Activated CD8-positive, alpha-beta memory T cell treated with anti-CD3 and anti-CD28 coated beads for 4 hours (primary cell): ENCODE data around the gene SDF4.

ENCODE experiments used
- DNase-seq, 2 donors: peaks; one replicate each; pipeline ENCODE4 v3.0.0-alpha.2; 2020; ENCODE audit warnings: low read depth in 2 of 2

The SDF4 gene

DNA sequence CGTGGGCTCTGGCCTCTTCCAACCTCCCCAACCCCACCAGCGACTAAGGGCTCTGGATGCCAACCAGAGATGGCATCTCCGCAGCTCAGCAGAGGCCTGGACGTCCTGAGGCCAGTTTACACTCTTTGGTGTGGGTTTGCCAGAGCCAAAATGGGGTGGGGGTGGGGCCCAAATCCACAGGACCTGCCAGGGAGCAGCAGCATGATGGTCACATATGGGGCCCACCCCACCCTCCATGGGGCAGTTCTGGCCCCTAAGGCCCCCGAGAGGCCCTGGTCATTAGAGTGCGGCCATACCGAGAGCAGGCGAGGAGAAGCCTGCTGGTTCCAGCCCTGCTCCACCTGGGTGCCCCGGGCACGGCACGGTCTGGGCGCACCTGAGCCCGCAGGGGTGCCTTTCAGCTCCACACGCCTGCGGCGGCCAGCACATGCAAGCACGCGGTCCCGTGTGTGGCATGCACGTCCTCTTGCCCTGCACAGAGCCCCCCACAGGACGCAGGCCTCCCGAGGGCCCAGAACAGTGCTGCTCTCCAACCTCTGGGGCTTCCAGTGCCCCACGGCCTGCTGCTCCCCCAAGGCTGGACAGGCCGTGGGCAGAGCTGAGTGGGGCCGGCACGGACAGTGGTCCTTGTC is 9.9 kb upstream of the SDF4 start:
- DNase-seq, result no peak

DNA sequence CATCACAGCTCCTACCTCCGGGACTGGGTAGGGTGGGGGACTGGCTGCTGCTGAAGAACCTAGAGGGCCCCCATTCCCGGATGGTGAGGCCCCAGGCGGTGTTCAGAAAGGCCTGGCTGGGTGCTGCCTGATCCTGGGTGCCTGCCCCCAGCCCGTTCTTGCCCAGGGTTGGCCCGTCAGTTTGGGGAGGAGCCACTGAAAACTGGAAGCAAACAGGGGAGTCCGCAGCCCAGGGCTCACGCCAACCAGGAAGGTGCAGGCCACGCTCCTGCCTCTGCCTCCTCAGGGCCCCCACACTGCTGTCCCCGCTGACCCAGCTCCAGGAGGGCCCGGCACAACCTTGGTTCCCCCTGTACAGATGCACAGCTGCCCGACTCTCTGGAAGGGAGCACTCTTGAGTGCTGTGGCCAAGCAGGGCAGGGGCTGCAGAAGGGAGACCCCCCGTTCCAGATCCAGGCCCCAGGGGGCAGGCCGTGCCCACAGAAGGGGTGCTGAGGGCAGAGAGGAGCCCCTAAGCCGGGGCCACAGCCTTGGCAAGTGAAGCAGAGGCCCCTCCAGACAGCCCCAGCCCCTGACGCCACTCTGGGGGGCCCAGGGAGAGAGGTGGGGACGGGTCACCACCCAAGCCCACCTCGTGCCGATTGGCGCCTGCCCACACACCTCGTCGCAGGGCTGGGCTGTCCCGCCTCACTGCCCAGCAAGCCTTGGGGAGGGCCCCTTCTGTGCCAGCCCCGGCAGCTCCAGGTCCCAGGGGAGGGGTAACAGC is 9.2 kb upstream of the SDF4 start:
- DNase-seq, result no peak

DNA sequence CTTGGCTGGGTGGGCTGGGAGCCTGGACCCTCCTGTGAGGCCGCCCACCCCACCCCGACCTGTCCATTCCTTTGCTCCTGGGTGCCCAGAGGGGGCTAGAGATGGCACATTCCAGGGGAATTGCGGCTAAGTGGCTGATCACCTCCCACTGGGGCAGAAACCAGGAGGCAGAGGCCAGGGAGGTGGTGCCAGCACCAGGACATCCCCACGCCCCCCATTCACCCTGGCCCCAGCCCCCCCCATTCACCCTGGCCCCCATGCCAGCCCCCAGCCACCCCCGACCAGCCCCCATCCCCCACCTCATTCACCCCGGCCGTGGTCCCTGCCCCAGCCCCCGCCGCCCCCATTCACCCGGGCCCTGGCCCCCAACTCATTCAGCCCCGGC is 8.5 kb upstream of the SDF4 start:
- DNase-seq, result no peak

DNA sequence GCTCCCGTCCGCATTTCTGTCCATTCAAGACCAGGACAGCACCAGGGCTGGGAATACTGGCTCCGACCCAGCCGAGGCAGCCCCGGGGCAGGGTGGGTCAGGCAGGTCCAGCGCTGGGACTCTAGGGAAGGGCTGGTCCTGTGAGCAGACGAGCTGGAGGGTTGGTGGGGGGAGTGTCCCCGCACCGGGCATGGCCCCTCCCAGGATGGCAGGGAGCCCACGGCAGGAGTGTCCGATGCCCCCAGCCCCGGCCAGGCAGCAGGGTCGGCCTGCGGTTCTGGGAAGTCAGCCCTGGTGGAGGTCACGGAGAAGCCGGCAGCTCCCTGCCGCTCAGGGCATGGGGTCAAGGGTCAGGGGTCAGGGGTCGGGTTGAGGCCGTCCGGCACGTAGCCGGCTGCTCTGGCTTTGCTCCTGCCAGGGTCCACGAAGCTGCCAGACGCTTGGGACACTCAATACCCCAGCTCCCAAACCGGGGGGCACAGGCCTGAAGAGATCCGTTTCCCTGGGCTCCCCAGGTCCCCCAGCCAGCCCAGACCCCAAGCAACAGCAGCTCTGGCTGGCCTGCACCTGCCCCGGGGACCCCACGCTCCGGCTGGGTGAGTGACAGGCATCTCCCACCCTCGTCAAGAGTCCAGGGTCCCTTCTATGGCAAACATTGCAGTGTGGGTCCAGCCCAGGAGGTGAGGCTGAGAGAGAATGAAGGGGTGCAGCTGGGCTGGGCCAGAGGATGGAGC is 8.0 kb upstream of the SDF4 start:
- no peak for DNase-seq

DNA sequence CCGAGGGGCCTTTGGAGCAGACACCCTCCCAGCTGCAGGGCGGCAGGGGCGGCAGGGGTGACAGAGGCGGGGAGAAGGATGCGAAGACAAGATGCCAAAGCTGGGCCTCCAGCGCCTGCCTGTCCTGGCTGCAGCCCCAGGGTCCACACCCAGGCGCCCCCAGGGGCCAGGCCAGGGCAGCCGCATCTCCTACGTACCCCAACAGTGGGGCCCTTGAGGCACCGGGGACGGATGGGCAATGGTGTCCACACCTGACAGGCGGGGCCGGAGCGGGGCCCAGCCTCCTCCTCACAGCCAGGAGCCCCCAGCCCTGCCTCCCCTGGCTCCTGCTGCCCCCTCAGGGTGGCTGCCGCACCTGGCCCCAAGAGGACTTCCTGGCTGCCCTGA is 7.4 kb upstream of the SDF4 start:
- no peak for DNase-seq

DNA sequence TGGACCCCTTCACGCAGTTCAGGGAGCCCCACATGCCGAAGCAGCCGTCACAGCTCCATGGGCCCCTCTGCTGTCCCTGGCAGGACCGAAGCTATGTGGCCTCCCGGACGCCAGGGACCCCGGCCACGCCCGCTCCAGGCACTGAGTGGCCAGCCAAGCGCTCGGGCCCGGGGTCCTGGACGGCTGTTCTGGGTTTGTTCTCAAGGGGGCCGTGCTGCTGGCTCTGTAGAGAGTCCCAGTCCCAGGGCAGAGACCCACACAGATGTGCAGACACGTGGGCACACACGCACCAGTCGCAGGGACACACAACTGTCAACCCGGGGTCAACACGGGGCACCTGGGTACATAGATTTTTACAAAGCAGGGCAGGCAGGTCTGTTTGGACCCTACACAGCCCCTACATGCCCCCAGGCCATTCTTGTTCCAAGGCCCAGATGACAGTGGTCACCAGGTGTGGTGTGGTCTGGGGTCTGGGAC is 6.9 kb upstream of the SDF4 start:
- DNase-seq, result no peak

DNA sequence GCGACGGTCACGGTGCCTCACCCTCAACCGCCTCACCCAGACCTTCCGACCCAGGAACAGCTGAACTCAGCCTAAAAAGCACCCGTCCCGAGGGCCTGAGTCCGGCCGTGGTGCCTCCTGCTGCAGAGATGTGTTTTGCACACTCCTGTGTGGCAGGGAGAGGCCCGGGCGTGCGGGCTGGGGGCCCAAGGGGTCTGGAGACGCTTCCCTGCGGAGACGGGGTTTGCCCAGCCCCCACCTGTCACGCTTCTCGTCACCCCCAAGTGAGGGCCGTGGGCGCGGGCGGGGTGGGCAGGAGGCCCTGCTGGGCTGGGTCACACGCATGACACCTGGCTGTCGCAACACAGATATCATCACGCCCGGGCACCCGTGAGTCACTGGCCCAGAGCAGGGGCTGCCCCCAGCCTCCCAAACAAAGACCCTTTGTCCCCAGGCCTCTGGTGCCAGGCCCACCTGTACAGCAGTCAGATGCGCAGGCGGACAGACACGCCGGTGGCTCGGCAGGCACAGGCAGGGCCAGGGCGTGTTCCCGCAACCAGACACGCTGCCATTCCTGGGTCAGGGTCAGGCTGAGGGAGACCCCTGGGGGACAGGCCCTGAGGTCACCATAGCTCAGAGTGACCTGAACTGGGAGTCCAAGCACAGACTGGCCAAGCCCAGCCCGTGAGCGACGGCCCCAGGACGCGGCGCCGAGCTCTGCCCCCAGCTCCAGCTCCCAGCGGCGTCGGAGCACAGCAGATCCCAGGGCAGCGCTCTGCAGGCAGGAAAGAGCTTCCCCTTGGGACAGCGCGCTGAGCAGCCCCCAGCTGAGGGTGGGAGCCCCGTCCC is 6.3 kb upstream of the SDF4 start:
- no peak for DNase-seq

DNA sequence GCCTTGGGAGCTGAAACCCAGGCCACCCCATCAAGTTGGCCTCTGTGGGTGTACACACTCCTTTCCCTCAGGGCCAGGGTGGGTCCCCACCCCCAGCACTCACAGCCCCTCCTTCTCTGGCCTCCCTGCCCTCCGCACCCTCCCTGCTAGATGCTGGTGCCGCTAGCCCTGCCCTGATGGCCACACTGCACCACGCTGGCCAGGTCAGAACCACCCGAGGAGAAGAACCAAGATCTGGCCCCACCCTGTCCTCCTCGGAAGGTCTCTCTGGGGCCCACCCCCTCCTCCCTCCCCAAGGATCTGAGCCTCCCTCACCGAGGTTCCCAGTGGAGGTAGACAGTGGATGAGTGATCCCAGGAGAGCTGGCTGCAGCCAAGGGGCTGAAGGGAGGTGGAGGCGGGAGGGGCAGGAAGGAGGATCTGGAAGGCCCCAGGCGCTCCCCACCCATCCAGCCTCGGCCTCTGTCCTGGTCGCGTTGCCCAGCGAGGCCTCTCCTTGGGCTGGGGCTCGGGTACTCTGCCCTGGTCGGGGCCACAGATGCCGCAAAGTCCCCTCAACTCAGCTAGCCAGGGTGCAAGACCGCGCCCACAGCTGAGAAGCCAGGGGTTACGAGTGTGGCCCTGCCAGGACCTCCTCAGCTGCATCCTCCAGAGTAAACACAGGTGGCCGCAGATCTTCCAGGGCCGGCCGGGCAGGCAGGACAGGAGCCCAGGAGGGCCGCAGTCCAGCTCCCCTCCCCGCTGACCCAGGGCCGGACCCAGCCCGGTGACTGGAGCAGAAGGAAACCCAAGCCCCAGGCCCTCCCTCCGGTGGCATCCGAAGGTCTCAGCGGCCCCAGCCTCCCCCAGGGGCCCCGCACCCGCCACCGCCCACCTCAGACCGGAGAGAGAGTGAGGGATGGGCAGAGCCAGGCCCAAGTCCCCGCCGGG is 5.4 kb upstream of the SDF4 start:
- DNase-seq, result no peak

DNA sequence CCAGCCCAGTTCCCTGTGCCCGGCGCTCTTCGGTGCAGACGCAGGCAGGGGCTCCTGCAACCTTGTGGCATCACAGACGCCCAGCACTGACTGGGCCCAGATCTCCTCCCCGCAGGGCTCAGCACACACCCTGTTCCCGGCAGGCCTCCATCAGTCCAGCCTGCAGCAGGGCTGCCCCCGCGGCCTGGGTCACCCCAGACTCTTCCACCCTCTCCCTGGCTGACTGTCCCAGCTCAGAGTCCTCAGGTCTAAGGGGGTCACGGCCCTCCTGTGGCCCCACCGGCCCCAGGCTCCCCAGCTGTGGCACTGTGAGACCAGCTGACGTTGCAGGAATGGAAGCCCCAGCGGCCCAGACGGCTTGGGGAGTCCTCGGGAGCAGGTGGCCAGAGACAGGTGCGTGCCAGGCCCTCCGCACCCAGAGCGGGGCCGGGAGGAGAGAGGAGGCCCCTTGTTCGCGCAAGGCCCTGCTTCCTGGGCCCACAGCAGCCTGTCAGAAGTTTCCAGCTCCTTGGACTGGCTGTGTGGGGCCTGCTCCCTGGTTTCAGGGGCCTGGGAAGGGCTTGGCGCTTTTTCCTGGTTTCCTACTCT is 4.5 kb upstream of the SDF4 start:
- DNase-seq, result no peak

DNA sequence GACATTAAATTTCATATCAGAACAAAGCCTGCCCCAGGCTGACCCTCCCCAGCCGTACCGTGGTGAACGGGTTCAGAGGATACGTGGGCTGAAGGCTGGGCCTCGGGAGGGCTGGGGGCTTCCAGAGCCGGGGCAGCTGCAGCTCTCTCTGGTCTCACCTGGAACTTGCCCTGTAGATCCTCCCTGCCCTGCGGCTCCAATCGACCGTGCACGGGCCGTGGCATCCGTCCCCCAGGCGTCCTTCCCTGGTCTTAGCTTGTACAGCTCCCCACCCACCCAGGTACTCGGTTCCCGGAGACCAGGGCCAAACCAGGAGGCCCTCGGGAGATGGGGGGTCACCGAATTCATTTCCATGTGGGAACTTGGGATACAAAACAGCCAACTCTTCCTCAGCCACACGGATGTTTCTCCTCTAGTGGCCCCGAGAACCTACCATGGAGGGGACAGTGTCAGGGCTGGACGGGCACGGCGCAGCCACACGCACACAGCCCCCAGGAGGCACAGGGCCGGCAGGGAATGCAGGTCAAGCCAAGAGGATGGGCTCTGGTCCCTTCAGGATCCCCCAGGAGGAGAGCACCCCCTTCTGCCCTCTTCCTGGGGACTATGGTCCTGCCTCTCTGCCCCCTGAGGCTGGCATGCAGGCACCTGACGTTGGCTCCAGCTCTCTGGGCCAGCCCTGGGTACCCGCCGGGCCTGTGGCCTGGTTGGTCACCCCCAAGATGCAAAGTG is 3.4 kb upstream of the SDF4 start:
- no peak for DNase-seq

DNA sequence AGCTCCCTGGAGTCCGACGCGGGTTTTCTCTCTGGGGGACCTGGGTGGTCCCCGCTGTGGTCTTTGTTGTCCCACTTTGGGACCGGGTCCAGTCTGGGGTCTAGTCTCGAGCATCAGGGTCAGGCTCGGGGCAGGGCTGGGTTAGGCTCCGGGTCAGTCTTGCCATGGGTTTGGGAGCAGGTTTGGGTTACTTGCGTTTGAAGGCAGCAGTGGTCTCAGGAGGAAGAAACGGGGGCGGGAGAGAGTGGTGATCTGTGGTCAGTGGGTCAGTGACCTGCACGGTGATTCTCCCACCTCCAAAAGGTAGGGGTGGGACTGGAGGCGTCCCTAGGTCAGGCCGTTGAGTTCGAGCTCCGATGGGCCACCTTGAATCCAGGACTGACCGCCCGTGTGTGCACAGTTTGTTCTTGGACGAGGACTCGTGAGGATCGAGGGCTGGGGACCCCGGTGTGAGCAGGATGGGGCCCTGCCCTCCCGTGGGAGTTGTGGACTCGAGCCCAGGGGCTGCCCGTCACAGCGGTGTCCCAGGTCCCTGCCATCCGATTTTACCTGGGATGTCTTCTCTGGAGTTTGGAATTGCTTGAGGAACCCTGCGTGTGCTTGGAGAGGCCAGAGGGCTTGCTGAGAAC is 2.5 kb upstream of the SDF4 start:
- no peak for DNase-seq

DNA sequence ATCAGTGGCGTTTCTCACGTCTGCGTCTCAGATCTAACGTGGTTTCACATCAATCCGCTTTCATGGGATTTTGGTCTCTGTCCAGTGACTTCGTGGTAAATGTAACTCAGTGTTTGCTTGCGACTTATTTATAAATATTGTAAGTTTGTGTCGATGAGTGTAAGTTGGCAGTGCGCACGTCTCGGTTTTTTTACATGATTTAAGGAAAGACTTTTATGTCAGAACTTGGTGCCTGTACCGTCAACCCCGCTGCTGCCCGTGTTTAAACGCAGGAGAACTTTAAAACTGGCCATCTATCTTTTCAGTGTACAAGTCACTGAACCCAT is 1.7 kb upstream of the SDF4 start:
- no peak for DNase-seq

DNA sequence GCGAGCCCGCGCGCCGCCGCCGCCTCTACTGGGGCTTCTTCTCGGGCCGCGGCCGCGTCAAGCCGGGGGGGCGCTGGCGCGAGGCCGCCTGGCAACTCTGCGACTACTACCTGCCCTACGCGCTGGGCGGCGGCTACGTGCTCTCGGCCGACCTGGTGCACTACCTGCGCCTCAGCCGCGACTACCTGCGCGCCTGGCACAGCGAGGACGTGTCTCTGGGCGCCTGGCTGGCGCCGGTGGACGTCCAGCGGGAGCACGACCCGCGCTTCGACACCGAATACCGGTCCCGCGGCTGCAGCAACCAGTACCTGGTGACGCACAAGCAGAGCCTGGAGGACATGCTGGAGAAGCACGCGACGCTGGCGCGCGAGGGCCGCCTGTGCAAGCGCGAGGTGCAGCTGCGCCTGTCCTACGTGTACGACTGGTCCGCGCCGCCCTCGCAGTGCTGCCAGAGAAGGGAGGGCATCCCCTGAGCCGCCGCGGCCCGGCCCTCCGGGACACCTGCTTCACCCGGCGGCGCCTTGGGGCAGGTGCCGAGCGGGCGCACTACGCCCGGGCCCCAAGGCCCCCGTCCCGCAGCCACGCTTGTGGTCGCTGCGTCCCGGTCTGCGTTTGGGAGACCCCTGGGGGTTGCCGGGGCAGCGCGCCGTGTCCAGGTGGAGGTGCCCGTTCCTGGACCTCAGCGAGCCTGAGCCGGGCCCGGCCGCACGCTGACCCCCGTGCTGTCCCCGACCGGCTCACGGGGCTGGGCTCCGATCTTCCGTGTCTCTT is 1.2 kb upstream of the SDF4 start:
- no peak for DNase-seq

DNA sequence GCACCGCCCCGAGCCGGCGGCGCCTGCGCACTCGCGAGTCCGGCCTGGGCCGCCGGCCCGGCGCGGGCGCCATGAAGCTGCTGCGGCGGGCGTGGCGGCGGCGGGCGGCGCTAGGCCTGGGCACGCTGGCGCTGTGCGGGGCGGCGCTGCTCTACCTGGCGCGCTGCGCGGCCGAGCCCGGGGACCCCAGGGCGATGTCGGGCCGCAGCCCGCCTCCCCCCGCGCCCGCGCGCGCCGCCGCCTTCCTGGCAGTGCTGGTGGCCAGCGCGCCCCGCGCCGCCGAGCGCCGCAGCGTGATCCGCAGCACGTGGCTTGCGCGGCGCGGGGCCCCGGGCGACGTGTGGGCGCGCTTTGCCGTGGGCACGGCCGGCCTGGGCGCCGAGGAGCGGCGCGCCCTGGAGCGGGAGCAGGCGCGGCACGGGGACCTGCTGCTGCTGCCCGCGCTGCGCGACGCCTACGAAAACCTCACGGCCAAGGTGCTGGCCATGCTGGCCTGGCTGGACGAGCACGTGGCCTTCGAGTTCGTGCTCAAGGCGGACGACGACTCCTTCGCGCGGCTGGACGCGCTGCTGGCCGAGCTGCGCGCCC is 501 bp upstream of the SDF4 start, which contains the start of gene B3GALT6:
Gene B3GALT6 (plus strand): TSS at position 30 of the 588 bp plus-strand sequence. CDS start 42 bp downstream, at position 72.
- no peak for DNase-seq

DNA sequence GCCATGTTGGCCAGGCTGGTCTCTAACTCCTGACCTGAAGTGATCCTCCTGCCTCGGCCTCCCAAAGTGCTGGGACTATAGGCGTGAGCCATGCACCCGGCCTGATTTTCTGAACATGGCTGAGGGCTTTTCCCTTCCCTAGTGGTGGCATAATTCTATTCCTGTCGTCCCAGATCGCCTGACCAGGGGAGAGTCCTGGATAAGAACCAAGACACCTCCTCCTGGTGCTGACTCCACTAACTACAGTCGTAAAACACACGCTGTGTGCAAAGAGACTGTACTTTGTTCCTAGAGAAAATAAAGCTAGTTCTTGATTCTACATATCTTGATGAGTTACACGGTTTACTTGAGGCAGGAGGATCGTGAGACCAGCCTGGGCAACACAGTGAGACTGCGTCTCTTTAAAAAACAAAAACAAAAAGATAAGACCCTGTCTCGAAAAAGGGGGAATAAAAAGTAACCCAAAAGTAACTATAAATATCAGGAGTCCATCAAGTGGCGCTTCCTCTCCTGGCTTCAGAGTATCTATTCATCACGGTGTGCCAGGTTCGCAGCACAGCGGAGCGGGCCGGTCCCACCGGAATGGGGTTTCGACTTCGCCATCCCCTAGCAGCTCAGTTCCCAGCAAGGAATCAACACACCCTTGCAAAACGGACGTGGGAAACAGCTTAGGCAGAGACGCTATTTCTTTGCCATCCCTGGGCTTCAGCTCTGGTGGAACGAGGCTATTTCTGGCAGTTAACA is 973 bp downstream of the SDF4 start:
- no peak for DNase-seq

DNA sequence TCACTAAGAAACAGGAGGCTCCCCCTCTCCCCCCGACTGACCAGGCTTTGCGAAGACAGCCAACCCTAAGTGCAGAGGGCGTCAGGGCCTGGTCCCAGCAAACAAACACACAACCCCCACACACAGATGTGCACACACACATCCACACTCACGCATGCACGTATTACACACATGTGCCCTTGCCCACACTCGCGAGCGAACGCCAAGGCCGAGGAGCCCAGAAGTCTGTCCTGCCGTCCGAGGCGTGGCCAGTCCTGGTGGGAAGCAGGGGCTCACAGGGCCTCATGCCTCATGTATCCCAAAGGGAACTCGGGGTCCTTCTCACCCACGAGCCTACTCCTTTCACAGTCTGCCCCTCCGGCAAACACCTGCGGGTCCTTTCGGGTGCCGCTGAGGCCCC is 2.0 kb downstream of the SDF4 start:
- DNase-seq, result no peak

DNA sequence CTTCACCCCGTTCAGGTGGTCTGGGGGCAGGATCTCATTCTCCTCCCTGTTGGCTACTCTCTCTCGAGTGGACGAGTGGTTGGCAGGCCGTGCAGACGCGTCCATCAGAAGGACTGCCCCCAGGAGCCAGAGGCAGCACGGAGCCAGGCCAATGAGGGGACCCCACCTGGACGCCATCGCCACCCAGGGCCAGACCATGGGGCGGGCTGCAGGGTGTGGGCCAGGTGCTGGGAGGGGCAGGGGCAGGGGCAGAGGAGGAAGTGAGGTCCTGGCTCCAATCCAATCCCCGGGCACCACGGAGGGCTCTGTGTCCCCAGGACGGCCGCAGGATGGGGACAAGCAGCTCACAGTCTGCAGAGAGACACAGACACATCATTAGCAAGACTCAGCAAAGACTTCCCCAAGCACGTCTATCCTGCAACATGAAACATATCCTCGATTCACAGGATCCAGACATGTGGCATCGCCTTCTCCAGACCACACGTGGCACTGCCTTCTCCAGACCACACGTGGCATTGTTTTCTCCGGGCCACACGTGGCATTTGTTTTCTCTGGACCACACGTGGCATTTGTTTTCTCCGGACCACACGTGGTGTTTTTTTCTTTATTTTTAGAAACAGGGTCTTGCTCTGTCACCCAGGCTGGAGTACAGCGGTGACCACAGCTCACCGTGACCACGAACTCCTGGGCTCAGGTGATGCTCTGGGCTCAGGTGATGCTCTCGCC is 3.0 kb downstream of the SDF4 start:
- DNase-seq, result no peak
